ENCODE measurements around the gene WDFY4. TPM values are rescaled to one million over a fixed set of nuclear protein-coding genes. Genes with fewer than 3 reads are reported as not detected.

The WDFY4 gene
- total and polyA plus RNA-seq, 2 of the 13 experiments (the other 11 are each of a cell fraction or from before 2014, with no cell fraction given) = not detected

DNA sequence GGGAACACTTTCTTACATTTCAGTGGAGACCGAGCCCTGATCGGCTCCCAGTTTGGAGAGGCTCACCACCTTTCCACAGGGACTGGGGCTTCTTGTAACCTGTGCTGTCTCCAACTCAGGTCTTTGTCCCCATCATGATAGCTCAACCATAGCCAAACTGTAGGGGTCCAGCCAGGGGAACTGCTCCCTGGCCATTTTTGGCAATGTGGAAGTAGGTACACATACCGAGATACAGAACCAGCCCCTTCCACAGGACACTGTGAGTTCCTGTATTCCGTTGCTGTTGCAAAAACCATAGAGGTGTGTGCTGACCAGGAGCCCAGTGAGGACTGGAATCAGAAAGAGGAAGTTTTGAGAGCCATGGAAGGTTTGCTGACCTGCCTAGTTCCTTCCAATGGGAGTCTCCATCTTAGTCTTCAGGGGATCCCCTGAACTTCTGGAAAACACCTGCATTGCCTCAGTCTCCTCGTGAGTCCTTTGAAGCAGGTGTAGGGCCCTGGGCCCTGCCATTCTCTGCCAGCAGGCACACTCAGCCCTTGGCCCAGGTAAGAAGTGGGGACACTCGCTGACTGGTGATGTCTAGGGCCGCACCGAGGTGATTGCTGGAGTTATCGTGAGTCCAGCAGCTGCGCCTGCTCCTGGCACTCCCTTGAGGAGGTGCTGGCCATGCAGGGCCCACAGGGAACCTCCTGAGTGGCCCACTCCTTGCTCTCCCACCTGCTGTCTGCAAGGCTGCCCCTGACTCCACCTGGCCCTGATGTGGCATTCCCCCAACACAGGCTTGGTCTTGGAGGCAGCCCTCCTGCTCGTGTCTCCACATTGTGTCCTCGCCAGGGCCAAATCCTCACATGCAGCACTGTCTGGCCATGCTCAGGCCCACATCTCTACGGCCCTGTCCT lies 11.2 kb downstream of the WDFY4 start:
- Histone ChIP-seq H3K9me3 (ENCODE audit: low read length) (no peaks in the 10 kb centered on the region), H3K27ac (ENCODE audit: extremely low read length, insufficient read depth, low read length) (no peak overlapping the region), H2AFZ (ENCODE audit: low read length) (no peak overlapping the region), H3K9ac (ENCODE audit: insufficient read depth, low read depth, low read length) (no peak overlapping the region), H3K36me3 (replicated peaks in 1 of 2; ENCODE audit: control insufficient read depth in 1 of 2, insufficient read depth in 2 of 2, low read length in 2 of 2) (no peaks in the 10 kb centered on the region), H4K20me1 (ENCODE audit: insufficient read depth, low read length) (no peaks in the 10 kb centered on the region), H3K4me1 (ENCODE audit: insufficient read depth, low read length) (no peaks in the 10 kb centered on the region), H3K4me3 (replicated peaks in 1 of 3; ENCODE audit: insufficient read depth in 1 of 3, low read depth in 2 of 3, low read length in 3 of 3) (no peak overlapping the region), H3K27me3 (ENCODE audit: control insufficient read depth in 1 of 2, insufficient read depth in 2 of 2, low read length in 2 of 2) (peaks cover 0 to 4% of the 10 kb centered on the region in 2 experiments; a peak in 1 of 5 replicates), H3K79me2 (ENCODE audit: insufficient read depth, low read length) (no peaks in the 10 kb centered on the region), H3K4me2 (ENCODE audit: low read depth, low read length) (no peak overlapping the region)
- FAIRE-seq (no peak), DNase-seq (ENCODE audit: low spot score) (no peak), ATAC-seq (no peak)
- TF ChIP-seq ISL2 (CRISPR knock-in tag; IDR thresholded peaks at IDR 0.05) (no peak), ELF1 (CRISPR knock-in tag; IDR thresholded peaks at IDR 0.05) (no peak), TEAD2 (CRISPR knock-in tag; IDR thresholded peaks at IDR 0.05) (no peak), ZNF562 (CRISPR knock-in tag; IDR thresholded peaks at IDR 0.05; ENCODE audit: borderline replicate concordance) (no peak), ISX (CRISPR knock-in tag; conservative IDR thresholded peaks at IDR 0.05) (no peak), ZNF792 (CRISPR knock-in tag; IDR thresholded peaks at IDR 0.05) (no peak), ZNF552 (CRISPR knock-in tag; IDR thresholded peaks at IDR 0.05; ENCODE audit: borderline replicate concordance) (no peak), ZBTB7B (CRISPR knock-in tag; IDR thresholded peaks at IDR 0.05) (no peak), ZNF615 (CRISPR knock-in tag; IDR thresholded peaks at IDR 0.05; ENCODE audit: borderline replicate concordance) (no peak), KMT2B (CRISPR knock-in tag; IDR thresholded peaks at IDR 0.05) (no peak), ZSCAN30 (CRISPR knock-in tag; IDR thresholded peaks at IDR 0.05) (no peak), CREBL2 (CRISPR knock-in tag; IDR thresholded peaks at IDR 0.05; ENCODE audit: borderline replicate concordance) (no peak), KLF6 (CRISPR knock-in tag; IDR thresholded peaks at IDR 0.05) (no peak), ZNF850 (CRISPR knock-in tag; conservative IDR thresholded peaks at IDR 0.05) (no peak), GLMP (CRISPR knock-in tag; IDR thresholded peaks at IDR 0.05; ENCODE audit: borderline replicate concordance) (no peak), ZNF264 (CRISPR knock-in tag; IDR thresholded peaks at IDR 0.05) (no peak), NFYC (CRISPR knock-in tag; IDR thresholded peaks at IDR 0.05) (no peak)
- TF ChIP-seq, protein P1, sequence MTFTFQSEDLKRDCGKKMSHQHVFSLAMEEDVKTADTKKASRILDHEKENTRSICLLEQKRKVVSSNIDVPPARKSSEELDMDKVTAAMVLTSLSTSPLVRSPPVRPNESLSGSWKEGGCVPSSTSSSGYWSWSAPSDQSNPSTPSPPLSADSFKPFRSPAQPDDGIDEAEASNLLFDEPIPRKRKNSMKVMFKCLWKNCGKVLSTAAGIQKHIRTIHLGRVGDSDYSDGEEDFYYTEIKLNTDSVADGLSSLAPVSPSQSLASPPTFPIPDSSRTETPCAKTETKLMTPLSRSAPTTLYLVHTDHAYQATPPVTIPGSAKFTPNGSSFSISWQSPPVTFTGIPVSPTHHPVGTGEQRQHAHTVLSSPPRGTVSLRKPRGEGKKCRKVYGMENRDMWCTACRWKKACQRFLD (CRISPR knock-in tag; IDR thresholded peaks at IDR 0.05; ENCODE audit: borderline replicate concordance) = no peak
- in situ Hi-C loops (cut with HindIII; ENCODE audit: extremely low pct_ligation_motif_present, low pct_unique_long_range_greater_than_20kb) (no loop called here), intact Hi-C loops (cut with micrococcal nuclease; ENCODE audit: unreplicated experiment) (no loop called here)
- WGBS (ENCODE audit: low lambda C conversion rate) = 7% methylated on average over 4 of the region's 13 CpGs
- CTCF ChIA-PET (ENCODE audit: low intra/inter-chr PET ratio, low total read pairs) = no interaction called here
- no TSS peak for BruUV-seq (replicated peaks)
- POLR2A ChIA-PET = no interaction called here

Measured in HepG2 (cell line).